VCaP (cell line): ENCODE measurements around the gene CRB2.

ENCODE experiments used
- H3K27ac ChIP-seq: fragments of 450-650 bp; 2 replicates; pipeline ENCODE4 v1.5.1; 2017
- TF ChIP-seq, protein P1 (sequence below): fragments of 450-650 bp; conservative IDR thresholded peaks from 2 replicates; pipeline ENCODE4 v1.5.1; 2017; ENCODE audit warnings: mild to moderate bottlenecking, moderate library complexity

Gene CRB2

DNA sequence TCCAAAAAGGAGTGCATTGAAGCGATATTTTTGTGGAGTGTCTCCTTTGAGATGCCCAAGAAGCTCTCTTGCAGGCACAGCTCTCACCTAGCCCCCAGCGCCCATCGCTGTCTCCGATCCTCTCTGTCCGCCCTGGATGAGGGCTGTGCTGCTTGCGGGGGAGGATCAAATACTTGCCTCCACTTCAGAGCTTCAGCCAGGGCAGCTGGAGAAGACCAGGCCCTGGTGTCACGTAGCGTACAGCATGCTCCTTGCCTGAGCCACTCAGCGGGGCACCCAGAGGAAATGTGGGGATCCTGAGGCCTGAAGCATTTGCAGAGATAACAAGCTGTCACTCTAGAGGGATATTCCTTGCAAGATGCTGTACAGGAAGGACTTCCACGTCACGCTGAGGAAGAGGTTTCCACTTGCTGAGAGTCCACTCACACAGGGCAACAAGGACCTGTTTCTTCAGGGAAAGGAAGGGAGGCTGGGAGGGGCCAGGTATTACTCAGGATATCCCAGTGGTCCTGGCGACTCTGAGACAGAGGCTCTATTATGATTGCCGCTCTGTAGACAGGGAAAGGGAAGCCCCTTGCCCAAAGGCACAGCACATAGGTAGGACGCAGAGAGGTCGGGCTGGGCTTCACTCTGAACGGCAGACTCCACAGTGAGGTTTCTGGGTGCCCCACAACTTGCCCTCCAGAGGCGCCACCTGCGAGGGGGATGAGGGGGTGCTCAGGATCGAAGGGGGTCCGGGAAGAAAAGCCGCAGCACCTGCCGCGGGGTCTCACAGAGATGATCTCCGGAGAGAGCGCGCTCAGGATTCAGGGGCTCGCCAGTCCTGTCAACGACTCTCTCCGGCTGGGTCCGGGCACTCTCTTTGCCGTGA is 64.0 kb downstream of the CRB2 start:
- TF ChIP-seq, protein P1, sequence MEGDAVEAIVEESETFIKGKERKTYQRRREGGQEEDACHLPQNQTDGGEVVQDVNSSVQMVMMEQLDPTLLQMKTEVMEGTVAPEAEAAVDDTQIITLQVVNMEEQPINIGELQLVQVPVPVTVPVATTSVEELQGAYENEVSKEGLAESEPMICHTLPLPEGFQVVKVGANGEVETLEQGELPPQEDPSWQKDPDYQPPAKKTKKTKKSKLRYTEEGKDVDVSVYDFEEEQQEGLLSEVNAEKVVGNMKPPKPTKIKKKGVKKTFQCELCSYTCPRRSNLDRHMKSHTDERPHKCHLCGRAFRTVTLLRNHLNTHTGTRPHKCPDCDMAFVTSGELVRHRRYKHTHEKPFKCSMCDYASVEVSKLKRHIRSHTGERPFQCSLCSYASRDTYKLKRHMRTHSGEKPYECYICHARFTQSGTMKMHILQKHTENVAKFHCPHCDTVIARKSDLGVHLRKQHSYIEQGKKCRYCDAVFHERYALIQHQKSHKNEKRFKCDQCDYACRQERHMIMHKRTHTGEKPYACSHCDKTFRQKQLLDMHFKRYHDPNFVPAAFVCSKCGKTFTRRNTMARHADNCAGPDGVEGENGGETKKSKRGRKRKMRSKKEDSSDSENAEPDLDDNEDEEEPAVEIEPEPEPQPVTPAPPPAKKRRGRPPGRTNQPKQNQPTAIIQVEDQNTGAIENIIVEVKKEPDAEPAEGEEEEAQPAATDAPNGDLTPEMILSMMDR = no peak
- no peak overlapping the region for H3K27ac ChIP-seq

GRCh38 chr9:123420592-123421111 is 64.7 kb downstream of the CRB2 start:
- TF ChIP-seq, protein P1 = no peak
- H3K27ac ChIP-seq = no peak overlapping the region

DNA sequence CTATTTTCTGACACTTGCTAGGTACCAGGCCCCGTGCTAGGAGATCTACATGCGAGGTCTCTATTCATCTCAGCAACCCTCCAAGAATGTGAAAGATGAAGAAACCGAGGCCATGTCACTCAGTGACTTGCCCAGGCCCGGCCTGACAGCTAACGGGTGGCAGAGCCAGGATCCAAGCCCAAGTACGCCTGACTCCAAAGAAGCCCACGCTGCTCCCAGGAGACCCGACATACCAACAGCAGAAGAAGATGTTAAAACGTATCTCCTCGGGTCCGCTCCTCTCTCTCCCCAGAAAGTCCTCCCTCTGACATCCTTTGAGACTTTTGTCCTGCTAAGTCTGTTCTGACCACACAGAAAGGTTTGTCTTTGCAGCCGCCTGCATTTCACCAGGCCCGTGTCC is 65.2 kb downstream of the CRB2 start:
- H3K27ac ChIP-seq = no peak overlapping the region
- TF ChIP-seq, protein P1 = no peak

DNA sequence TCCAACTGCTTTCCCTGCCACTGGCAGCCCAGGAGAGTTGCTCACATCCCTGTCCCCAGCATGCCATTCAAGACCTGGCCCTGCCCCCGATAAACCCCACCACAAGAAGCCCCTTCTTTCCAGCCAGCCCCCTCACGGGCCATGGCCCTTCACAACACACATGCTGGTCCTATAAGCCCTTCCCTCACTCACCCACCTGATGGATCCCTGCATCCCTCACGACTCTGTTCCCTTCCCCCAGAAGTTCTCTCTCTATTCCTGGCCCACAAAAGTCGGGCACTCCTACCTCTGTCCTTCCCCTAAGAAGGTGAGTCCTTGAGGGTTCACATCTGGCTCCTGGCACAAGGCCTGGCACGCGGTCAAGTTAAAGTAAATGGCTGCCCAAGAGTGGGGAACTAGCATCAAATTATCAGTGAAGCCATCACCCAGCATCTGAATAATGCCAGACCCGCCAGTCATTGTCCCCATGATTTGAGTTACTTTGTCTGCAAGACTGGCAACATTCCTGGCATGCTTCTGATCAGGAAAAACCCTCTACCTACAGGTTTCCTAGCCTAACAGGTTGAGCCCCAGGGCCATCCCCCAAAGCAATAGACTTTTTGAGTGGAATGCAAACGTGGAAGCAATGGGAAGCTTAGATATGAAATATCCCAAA is 65.9 kb downstream of the CRB2 start:
- H3K27ac ChIP-seq = no peak overlapping the region
- TF ChIP-seq, protein P1 = no peak

GRCh38 chr9:123422635-123423310 is 66.8 kb downstream of the CRB2 start:
- TF ChIP-seq, protein P1 = no peak
- no peak overlapping the region for H3K27ac ChIP-seq

DNA sequence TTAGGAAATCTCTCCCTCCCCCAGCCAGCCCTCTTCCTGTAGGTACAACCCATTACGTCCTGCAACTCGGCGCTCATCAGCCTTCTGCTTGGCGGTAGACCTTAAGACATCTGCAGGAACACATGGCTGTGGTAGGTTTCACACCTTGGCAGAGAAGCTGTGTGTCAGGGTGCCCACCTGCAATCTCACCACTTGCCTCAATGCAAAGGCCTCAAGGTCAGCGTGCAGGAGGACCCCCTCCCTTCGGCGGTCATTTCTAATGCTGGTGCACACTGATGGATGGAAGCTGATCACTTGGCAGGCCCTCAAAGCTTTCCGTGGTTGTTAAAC is 67.3 kb downstream of the CRB2 start:
- no peak overlapping the region for H3K27ac ChIP-seq
- TF ChIP-seq, protein P1 = no peak

DNA sequence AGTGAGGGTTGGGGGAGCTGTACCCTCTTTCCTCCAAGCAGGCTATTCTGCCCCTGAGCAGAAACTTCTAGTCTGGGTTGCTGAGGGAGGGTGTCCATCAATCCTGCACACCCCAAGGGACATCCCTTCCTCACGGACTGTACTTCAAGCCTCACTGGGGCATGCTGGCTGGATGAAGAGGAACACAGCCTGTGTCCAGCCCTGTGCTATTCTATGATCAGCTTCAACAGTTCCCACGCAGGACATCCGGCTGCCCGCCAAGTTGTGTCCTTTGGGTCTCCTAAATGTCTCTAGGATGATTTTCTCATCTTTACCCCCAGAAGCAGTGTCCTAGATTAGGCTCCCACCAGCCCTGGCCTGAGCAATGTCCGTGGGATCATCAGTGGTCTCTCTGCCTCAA is 68.1 kb downstream of the CRB2 start:
- TF ChIP-seq, protein P1 = no peak
- no peak overlapping the region for H3K27ac ChIP-seq
